Activated CD4-positive, alpha-beta T cell treated with anti-CD3 and anti-CD28 coated beads for 36 hours (primary cell): ENCODE measurements around the gene CRY1. TPM values are rescaled to one million over a fixed set of nuclear protein-coding genes. Genes with fewer than 3 reads are reported as not detected.

Experiments used
- ATAC-seq: fragments of 200-7000 bp; cut with Tn5 transposase; one replicate; pipeline ENCODE4 v1.10.0; 2021; ENCODE audit warnings: mild to moderate bottlenecking, moderate library complexity
- CTCF ChIA-PET: fragments of 350-600 bp; sonication (Branson Sonifier 250); formaldehyde crosslinking; loops from one replicate; lab custom pipeline; 2021; ENCODE audit warnings: antibody characterized with exemption; lab: Charles Lee
- POLR2A ChIA-PET: fragments of 350-600 bp; sonication (Branson Sonifier 250); formaldehyde crosslinking; loops from one replicate; lab custom pipeline; 2021; ENCODE audit warnings: antibody characterized with exemption, inconsistent platforms; lab: Charles Lee
- DNase-seq: peaks from one replicate; pipeline ENCODE4 v3.0.0-alpha.2; 2020
- H3K27ac Mint-ChIP-seq: one replicate; pipeline ENCODE4 v1.8.0; 2021; ENCODE audit warnings: mixed read lengths
- H3K27me3 Mint-ChIP-seq: one replicate; pipeline ENCODE4 v1.8.0; 2021; ENCODE audit warnings: mixed read lengths
- H3K36me3 Mint-ChIP-seq: one replicate; pipeline ENCODE4 v1.8.0; 2021; ENCODE audit warnings: low read depth, mixed read lengths
- H3K4me1 Mint-ChIP-seq: one replicate; pipeline ENCODE4 v1.8.0; 2021; ENCODE audit warnings: mixed read lengths
- H3K4me3 Mint-ChIP-seq: one replicate; pipeline ENCODE4 v1.8.0; 2021; ENCODE audit warnings: mild to moderate bottlenecking, moderate library complexity, mixed read lengths
- H3K9me3 Mint-ChIP-seq: one replicate; pipeline ENCODE4 v1.8.0; 2021; ENCODE audit warnings: low read depth, mixed read lengths
- intact Hi-C, 2 experiments: fragments of 100-400 bp; cut with DNase I in 1 of 2; cut with micrococcal nuclease in 1 of 2; formaldehyde crosslinking; loops; one replicate each; pipeline versions ENCODE4 v1.14.2 to v1.15.1; 2022 to 2024; cut with DNase I, micrococcal nuclease
- total RNA-seq, 2 experiments: library from RNA; stranded (reverse); gene quantifications; one replicate each; pipeline ENCODE4 v1.2.3, GENCODE V29; 2021

The CRY1 gene
- total RNA-seq, 2 experiments from 2014 or later: 14.8 to 17.7 TPM

DNA sequence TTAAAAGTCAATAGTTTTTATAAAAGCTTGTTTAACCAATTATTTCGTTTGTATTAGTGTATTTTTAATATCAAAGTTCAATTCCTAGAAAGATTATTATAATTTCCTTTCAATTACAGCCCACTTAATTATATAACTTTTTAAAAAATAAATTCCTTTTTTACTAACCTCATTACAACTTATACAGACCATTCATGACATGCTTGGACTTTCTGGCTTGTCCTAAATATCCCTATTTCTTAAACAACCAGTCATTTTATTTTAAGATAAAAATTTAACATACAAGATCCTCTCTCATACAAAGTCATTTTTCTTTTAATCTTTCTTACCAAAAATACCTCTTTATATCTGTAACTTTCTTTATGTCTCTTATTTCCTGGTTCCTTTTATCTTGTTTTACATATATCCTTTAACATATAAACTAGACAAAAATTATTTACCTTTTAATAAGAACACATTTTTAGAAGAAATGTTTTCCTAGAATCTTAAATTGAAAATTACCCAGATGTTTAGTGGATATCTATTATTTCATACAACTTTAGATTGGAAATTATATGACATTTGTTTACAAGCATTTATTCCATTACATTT, 148.0 kb downstream of the CRY1 start:
- DNase-seq (no peak), ATAC-seq (no peak)
- peaks cover 3% of the 10 kb centered on the region for H3K36me3 Mint-ChIP-seq
- intact Hi-C loops: no loop called here
- H3K27ac Mint-ChIP-seq: no peak overlapping the region
- H3K9me3 Mint-ChIP-seq: peaks cover 16% of the 10 kb centered on the region
- H3K4me3 Mint-ChIP-seq: no peak overlapping the region
- ChIA-PET CTCF (no interaction called here), POLR2A (no interaction called here)
- no peaks in the 10 kb centered on the region for H3K4me1 Mint-ChIP-seq
- no peaks in the 10 kb centered on the region for H3K27me3 Mint-ChIP-seq

DNA sequence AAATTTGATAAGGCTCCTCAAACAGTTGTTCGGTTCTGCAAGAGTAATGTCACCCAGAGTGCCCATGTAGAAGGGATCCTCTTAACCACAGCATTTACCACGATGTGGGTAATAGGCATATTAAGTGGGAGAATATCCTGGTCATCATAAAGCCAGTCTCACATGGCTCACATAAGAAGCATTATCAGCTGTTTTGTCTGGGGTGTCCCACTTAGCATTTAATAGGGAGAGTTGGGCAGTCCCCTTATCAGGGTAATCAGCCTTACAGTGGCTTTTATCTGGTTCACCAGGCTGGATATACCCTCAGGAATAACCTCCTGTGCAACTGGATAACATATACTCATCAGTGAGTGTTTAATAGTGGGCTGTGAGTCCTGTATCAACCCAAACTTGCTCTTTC, 150.6 kb downstream of the CRY1 start:
- peaks cover 3% of the 10 kb centered on the region for H3K9me3 Mint-ChIP-seq
- intact Hi-C loops: no loop called here
- H3K27ac Mint-ChIP-seq: no peak overlapping the region
- DNase-seq: no peak
- ATAC-seq: no peak
- no peaks in the 10 kb centered on the region for H3K4me1 Mint-ChIP-seq
- peaks cover 3% of the 10 kb centered on the region for H3K36me3 Mint-ChIP-seq
- CTCF ChIA-PET: no interaction called here
- H3K4me3 Mint-ChIP-seq: no peak overlapping the region
- POLR2A ChIA-PET: no interaction called here
- H3K27me3 Mint-ChIP-seq: no peaks in the 10 kb centered on the region

DNA sequence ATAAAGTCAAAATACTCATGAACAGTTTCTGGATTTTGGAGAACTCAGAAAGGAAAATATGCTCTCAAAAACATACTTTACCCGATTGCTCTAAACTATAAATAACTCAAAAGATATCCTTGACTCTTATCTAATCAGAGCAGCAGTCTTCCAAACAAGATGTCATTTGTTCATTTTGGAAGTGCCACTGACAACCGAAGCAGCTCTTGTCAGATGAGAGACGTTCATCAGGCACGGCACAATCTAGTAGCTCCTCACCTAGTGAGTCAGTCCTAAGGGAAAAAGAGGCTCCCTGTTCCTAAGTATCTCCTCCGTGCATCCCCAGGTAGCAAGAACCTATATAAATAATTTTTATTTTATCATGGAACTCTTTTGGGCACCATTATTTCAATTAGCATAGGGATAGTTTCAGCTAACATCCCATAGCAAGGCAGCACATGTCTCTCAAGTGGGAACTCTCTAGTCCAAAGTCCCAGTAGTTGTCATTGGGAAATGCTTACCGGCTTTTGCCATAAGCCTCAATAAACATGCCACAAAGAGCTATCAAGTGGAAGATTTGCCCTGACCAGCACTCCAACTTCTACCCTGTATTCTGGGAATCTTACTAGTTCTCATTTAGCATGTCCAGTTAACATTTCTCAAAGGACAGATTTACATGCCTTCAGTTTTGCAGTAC, 151.7 kb downstream of the CRY1 start:
- Mint-ChIP-seq H3K9me3 (no peaks in the 10 kb centered on the region), H3K36me3 (peaks cover 3% of the 10 kb centered on the region), H3K4me1 (no peaks in the 10 kb centered on the region), H3K4me3 (no peak overlapping the region), H3K27ac (no peak overlapping the region), H3K27me3 (no peaks in the 10 kb centered on the region)
- ChIA-PET CTCF (no interaction called here), POLR2A (no interaction called here)
- ATAC-seq: no peak
- no peak for DNase-seq
- intact Hi-C loops: no loop called here

Other genes with a start within 250 kb of the CRY1 start
- 10 to 100 TPM; 38.9 to 43.0 TPM for gene TMEM263, start 137.6 kb downstream of the CRY1 start, total RNA-seq
- 1 to 10 TPM; 5.0 to 5.8 TPM for gene MTERF2, start 106.4 kb downstream of the CRY1 start, total RNA-seq